Measurements from ENCODE around the gene ZFYVE28.

ZFYVE28 gene

GRCh38 chr4:2332201-2332975 lies 86.1 kb downstream of the ZFYVE28 start:
- TF ChIP-seq FOXK2 (IDR thresholded peaks at IDR 0.05): no peak
- no peak for TF ChIP-seq L3MBTL2 (conservative IDR thresholded peaks at IDR 0.05)
- no peak for TF ChIP-seq FOXA1 (IDR thresholded peaks at IDR 0.05)
- no peak for TF ChIP-seq NFRKB (IDR thresholded peaks at IDR 0.05)
- no peak for TF ChIP-seq SUZ12 (IDR thresholded peaks at IDR 0.05)
- no peak for TF ChIP-seq ELF4 (IDR thresholded peaks at IDR 0.05)
- no peak for TF ChIP-seq SP1 (IDR thresholded peaks at IDR 0.05)
- TF ChIP-seq FOXM1 (IDR thresholded peaks at IDR 0.05; ENCODE audit: borderline replicate concordance): no peak
- TF ChIP-seq HDGF (IDR thresholded peaks at IDR 0.05; ENCODE audit: borderline replicate concordance): no peak
- TF ChIP-seq BHLHE40 (IDR thresholded peaks at IDR 0.05; ENCODE audit: borderline replicate concordance): no peak
- no peak for TF ChIP-seq ARNT (IDR thresholded peaks at IDR 0.05)
- TF ChIP-seq CTBP1 (IDR thresholded peaks at IDR 0.05; ENCODE audit: borderline replicate concordance): no peak
- TF ChIP-seq PKNOX1 (IDR thresholded peaks at IDR 0.05): no peak
- TF ChIP-seq ZNF384 (IDR thresholded peaks at IDR 0.05): no peak
- TF ChIP-seq TARDBP (IDR thresholded peaks at IDR 0.05): no peak
- no peak for TF ChIP-seq LEF1 (IDR thresholded peaks at IDR 0.05; ENCODE audit: borderline replicate concordance)
- no peak for DNase-seq (ENCODE audit: extremely low spot score)
- POLR2A ChIA-PET: no interaction called here
- CTCF ChIA-PET: no interaction called here

- no peak for DNase-seq (ENCODE audit: extremely low spot score)
- CTCF ChIA-PET: no interaction called here
- POLR2A ChIA-PET: no interaction called here
- TF ChIP-seq ZNF384 (IDR thresholded peaks at IDR 0.05) (no peak), HDGF (IDR thresholded peaks at IDR 0.05; ENCODE audit: borderline replicate concordance) (no peak), FOXM1 (IDR thresholded peaks at IDR 0.05; ENCODE audit: borderline replicate concordance) (no peak), SP1 (IDR thresholded peaks at IDR 0.05) (no peak), SUZ12 (IDR thresholded peaks at IDR 0.05) (no peak), ARNT (IDR thresholded peaks at IDR 0.05) (no peak), TARDBP (IDR thresholded peaks at IDR 0.05) (no peak), FOXA1 (IDR thresholded peaks at IDR 0.05) (no peak), LEF1 (IDR thresholded peaks at IDR 0.05; ENCODE audit: borderline replicate concordance) (no peak), L3MBTL2 (conservative IDR thresholded peaks at IDR 0.05) (no peak), ELF4 (IDR thresholded peaks at IDR 0.05) (no peak)
These were observed 86.8 kb downstream of the ZFYVE28 start for GRCh38 chr4:2331519-2332200.

GRCh38 chr4:2331043-2331420 lies 87.4 kb downstream of the ZFYVE28 start:
- TF ChIP-seq L3MBTL2 (conservative IDR thresholded peaks at IDR 0.05): no peak
- TF ChIP-seq SP1 (IDR thresholded peaks at IDR 0.05): no peak
- no peak for TF ChIP-seq TARDBP (IDR thresholded peaks at IDR 0.05)
- no peak for DNase-seq (ENCODE audit: extremely low spot score)
- POLR2A ChIA-PET: no interaction called here

GRCh38 chr4:2330091-2331042 lies 88.1 kb downstream of the ZFYVE28 start:
- ChIA-PET CTCF (no interaction called here), POLR2A (no interaction called here)
- TF ChIP-seq ARNT (IDR thresholded peaks at IDR 0.05) (peak; percentile 96), TARDBP (IDR thresholded peaks at IDR 0.05) (no peak)
- DNase-seq (ENCODE audit: extremely low spot score): peak; percentile 50

More at GRCh38 chr4:2331043-2331420, 87.4 kb downstream of the ZFYVE28 start:
- CTCF ChIA-PET: no interaction called here

- ChIA-PET CTCF (no interaction called here), POLR2A (no interaction called here)
- TF ChIP-seq L3MBTL2 (conservative IDR thresholded peaks at IDR 0.05) (no peak), FOXK2 (IDR thresholded peaks at IDR 0.05) (no peak), CTBP1 (IDR thresholded peaks at IDR 0.05; ENCODE audit: borderline replicate concordance) (no peak), SUZ12 (IDR thresholded peaks at IDR 0.05) (no peak), PKNOX1 (IDR thresholded peaks at IDR 0.05) (no peak), FOXM1 (IDR thresholded peaks at IDR 0.05; ENCODE audit: borderline replicate concordance) (no peak), NFRKB (IDR thresholded peaks at IDR 0.05) (no peak)
- DNase-seq (ENCODE audit: extremely low spot score): no peak
These were observed 90.9 kb downstream of the ZFYVE28 start for GRCh38 chr4:2327579-2327978.

GRCh38 chr4:2324891-2325290 lies 93.6 kb downstream of the ZFYVE28 start:
- POLR2A ChIA-PET: no interaction called here
- TF ChIP-seq FOXK2 (IDR thresholded peaks at IDR 0.05) (no peak), SUZ12 (IDR thresholded peaks at IDR 0.05) (no peak), NFRKB (IDR thresholded peaks at IDR 0.05) (no peak), FOXA1 (IDR thresholded peaks at IDR 0.05) (no peak), PKNOX1 (IDR thresholded peaks at IDR 0.05) (no peak), HDGF (IDR thresholded peaks at IDR 0.05; ENCODE audit: borderline replicate concordance) (no peak)
- CTCF ChIA-PET: no interaction called here
- no peak for DNase-seq (ENCODE audit: extremely low spot score)

All from HEK293T (cell line).